GM21737 (cell line): Measurements from ENCODE around the gene LRCH4.

Experiments
- ATAC-seq: cut with Tn5 transposase; IDR thresholded peaks from one replicate; pipeline ENCODE4 v1.9.1; 2021; ENCODE audit warnings: mild to moderate bottlenecking, moderate library complexity; ENCODE audit not compliant: unreplicated experiment

The LRCH4 gene

DNA sequence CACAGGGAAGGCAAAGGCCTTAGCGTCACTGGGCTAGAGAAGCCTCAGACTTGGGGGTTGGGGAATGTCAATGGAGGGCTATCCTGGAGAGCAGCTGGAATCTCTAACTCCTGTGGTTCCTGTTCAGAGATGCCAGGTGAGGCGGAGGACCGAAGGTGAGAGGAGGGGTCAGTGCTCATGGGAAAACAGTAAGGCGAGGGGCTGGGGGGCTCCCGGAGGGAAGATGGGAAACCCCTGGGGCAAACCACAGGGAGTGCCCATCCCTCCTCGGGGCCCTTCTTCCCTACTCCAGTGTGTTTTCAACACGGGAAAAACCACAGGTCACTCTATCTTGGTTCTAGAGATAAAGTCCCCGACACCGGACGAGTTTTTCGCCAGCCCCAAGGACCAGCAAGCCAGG lies 3.3 kb downstream of the LRCH4 start:
- no peak for ATAC-seq

DNA sequence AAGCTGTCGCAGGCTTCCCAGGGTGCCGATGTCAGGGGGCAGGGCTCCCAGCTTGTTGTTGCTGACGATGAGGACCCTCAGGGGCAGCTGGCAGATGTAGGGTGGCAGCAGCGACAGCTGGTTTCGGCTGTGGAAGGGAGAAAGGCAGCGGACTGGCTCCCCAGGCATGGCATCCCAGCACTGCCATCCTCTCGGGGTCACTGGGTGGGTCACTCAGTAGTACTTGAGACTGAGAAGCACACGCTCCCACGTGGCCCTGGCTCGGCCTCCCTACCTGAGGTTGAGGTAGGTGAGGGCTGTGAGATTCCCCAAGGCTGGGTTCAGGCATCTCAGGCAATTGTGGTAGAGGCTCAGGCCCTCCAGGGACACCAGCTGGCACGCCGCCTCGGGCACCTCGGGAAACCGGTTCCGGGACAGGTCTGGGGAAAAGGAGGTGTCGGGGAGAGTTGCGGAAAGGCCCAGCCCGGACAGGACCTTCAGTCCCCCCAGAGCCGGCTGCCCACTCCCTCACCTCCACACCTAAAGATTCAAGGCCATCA lies 3.8 kb downstream of the LRCH4 start:
- no peak for ATAC-seq

DNA sequence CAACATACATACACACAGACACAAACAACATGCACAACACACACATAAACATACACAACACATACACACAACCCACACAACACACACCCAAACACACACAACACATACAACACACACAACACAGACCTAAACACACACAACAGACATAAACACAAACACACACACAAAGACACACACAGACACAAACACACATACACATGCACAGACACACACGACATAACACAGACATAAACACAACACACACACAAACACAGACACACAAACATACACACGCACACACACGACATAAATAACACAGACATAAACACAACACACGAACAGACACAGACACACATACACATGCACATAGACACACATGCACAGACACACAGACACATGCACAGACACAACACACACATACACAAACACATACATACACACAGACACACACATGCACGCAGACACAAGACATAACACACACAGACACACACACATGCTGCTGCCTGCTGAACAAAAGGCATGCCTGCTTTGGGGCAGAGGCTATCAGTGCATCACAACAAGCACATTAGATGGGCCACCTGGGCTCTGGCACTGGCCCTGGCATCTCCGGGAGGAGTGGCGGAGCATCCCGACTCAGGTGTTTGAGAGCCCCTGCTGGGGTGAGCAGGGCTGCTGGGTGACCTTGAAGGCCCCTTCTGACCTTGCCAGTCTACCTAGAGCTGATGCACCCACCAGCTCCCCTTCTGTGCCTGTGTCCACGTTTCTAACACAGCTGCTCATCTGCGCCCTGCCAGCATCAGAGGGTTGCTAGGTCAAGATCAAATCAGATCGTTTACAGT lies 5.3 kb downstream of the LRCH4 start:
- no peak for ATAC-seq

DNA sequence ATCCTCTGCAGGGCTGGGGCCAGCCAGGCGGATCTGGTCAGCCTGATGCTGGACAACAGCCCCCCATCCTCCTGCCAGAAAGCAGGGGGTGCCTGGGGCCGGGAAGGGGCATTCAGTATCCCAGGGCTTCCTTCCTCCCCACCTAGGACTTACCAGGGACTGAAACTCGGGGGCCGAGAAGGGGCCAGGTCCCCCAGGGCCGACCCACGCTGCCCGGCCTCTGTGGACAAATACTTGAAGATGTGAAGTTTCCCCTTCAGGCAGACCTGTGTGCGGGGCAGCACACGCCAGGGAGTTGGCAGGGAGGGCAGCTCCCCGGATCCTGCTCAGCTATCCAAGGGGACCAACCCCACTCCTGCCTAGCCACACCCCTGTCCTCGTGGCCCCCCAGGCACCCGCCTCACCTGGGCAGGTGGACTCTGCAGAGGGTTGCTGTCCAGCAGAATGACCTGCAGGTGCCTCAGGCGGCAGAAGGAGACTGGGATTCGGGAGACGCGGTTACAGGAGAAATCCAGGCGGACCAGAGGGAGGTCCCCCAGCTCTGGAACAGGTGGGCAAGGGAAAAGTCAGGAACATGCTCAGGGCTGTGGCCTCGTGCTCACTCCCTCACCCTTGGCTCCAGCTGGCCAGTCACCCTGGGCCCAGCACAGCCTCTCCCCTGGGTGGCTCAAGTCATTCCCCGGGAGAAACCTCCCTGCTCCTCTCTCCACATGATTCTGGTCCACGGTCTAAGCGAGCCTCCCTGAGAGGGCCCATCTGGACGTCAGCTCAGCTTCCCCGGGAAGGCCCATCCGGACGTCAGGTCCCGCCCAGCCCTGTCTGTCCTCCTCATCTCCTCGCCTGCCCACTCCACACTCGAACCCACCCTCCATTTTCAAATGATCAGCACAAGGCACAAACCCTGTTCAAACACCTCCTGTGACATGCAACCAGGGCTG lies 7.4 kb downstream of the LRCH4 start:
- no peak for ATAC-seq

DNA sequence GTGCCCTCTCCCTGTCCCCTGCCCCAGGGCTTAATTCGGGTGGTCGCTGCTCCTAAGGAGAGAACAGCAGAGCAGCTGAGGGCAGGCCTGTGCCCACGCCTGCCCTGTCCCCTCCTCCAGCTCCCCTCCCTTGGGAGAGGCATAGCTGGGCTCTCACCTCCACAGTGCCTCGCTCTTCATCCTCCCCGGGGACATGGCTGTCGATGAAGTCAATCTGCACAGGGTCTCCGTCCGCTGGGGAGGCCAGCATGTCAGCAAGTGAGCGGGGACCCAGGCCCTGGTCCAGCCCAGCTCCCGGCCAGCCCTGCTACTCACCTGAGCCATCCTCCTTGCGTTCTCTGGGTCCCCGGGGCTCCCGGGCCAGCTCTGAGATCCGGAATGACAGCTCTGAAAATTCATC lies 8.4 kb downstream of the LRCH4 start:
- no peak for ATAC-seq

DNA sequence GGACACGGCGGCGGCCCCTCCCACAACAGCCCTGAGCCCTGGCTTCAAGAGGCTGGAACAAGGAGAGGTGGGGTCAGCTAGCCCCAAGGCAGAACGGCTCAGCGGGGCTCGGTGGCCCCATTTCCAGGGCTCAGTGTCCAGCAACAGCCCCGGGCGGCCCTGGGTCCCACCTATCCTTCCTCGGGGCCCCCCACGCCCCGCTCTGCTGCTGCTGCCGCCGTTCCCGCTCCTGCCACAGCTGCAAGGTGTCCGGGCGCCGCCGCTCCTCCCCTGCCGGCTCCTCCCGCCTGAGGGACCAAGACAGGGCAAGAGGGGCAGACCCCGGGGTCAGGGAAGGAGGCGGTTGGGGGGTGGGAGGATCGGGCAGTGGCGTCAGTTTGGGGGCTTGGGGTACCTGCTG lies 8.8 kb downstream of the LRCH4 start:
- ATAC-seq, result no peak

DNA sequence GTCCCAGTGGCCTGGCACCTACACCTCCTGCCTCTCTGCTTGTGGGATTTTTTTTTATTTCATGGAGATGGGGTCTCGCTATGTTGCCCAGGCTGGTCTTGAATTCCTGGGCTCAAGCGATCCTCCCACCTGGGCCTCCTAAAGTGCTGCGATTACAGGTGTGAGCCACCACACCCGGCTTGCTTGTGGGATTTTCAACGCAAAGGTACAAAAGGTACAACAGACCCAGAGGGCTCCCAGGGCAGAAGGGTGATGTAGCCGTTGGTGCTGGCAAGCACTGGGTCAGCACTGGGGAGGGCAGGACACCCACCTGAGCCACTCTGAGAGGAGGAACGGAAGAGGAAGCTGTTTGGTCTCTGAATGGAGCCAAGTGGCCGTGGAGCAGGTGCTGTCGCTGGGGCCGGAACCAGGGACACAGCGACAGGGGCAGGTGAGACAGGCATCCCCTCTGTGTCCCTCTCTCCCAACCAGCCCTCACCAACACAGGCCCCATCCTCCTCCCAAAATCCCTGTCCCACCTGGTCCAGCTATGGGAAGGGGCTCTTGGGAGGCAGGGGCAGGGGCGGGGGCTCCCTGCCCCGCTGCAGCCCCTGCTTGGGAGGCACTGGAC lies 9.4 kb downstream of the LRCH4 start:
- ATAC-seq, result no peak

DNA sequence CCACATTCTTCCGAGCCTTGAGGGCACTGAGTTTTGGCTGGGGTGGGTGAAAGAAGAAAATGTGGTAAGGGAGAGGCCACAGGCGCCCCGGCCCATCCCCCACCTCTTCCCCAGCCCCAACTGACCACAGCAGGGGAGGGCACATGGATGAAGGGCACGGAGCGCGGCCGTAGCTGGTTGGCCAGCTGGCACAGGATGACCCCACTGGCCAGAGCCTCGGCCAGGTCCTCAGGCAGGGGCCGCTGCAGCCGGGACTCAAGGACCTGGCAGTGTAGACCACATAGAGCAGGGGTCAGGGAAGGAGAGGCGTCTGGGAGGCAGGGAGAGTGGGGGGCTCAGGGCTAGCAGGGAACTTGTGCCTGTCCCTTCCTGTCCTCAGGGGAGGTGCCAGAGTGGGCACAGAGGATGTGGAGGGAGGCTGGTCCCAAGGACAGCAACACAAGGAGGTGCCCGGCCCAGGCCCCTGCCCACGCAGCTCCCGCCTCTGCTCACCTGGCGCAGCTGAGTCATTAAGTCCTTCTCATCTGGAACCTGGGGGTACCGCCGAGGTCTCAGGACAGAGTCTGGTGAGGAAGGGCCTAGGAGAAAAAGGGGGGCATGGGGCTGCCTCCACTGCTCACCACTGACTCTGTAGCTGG lies 10.1 kb downstream of the LRCH4 start:
- no peak for ATAC-seq

DNA sequence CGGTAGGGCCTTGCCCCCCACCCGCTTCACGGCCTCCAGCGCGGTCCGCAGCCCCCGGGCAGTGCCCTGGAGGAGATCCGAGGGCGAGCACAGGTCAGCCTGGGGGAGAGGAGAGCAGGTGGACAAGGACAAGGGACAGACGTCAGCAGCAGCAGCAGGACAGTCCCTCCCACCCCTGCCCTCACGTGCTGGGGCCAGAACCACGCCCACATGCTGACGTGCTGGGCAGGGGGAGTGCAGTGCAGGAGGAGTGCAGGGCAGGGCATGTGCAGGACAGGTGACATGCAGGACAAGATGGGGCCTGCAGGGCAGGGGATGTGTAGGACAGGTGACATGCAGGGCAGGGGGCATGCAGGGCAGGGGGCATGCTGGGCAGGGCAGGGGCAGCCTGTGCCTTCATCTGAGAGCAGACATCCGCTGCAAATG lies 10.7 kb downstream of the LRCH4 start:
- ATAC-seq, result no peak

DNA sequence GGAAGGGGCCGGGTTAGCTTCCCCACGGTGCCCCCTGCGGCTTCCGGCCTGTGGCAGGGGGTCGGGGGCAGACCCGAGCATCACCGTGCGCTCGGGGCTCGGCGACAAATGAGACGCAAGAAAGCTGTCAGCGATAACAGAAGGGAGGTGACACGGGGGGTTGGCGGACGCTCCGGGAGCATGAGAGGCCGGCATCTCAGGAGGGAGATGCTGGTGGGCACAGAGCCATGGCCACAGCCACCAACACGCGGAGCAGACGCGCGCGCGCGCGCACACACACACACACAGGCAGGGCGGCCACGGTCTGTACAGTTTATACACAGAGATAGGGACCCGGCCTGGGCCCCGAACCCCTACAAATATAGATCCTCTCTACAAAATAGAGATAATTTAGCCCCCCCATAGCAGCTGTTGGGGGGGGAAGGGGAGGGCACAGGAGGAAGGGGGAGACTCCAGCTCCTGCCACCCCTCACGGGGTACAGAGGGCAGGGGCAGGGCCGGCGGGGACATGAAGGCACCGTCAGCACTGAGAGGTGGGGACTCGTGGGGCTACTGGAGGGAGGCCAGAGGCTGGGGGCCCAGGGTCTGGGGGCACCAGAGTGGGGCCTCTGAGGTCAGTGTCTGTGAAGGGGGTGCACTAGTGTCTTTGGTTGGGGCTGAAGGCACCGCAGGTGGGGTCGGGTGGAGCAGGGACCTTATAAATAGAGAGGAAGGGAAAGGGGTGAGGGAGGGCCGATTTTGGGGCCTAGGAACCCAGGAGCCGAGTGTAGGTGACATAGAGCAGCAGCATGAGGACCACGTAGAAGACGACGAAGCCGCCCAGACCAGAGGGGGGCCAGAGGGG lies 11.3 kb downstream of the LRCH4 start:
- no peak for ATAC-seq

DNA sequence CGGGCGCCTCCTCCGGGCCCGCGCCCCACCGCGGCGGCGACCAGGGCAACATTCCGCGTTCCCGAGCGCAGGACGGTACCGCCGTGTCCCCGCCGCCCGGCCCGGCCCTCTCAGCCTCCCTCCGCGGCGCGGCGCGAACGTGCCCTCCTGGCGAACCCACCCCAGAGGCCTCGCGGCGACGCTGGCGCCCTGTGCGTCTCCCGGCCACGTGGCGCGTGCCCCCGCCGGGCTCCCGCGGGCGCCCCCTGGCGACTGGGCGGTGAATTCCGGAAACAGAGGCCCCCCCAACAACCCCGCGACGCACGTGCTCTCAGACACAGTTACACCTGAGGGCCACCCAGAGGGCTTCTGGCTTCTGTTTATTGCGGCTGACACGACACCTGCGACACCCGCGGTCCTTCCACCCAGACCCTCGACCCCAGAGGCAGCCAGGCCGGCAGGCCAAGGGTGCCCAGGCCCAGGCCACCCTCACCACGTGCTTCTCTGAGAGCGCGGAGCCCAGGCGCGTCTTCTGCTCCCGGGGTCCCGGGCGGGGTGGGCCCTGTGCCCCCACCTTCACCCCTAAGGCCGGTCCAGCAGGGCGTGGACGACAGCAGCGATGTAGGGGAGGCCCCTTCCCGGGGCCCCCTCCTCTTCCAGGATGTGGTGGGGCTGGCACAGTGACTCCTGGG lies 12.1 kb downstream of the LRCH4 start, which contains the start of gene SAP25:
Gene SAP25 (minus strand): TSS at position 210 of the 671 bp plus-strand sequence. CDS start 158 bp downstream, at position 52.
- ATAC-seq, result no peak

DNA sequence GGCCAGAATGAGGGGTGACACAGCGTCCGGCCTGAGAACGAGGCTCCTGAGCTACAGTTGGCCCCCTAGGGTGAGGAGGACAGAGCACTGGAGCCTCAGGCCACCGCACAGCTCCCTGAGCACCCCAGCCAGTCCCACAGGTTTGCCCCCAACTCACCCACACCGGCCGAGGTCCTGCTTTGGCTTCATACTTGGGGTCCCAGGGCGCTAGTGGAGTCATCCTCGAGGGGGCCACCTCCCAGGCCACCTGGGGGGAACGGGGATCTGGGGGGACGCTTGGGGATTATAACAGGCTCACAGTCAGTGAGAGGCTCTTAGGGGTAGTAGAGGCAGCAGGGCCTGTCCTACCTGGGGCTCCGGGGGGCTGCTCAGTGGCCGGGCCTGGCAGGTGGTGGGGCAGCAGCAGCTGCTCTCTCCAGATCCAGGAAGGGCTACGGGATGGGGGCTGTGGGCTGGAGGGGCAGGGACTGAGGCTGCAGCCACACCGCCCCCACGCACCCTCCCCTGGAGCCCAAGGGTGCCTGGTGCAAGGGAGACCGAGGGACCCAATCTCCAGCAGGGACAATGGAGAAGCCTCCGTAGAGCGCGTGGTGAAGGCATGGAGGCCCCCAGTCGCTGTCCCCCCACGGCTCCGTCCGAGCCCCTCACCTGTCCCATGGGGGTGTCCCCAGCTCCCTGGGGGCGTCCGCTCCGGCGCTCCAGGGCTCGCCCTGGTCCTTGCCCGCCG lies 12.8 kb downstream of the LRCH4 start:
- no peak for ATAC-seq

DNA sequence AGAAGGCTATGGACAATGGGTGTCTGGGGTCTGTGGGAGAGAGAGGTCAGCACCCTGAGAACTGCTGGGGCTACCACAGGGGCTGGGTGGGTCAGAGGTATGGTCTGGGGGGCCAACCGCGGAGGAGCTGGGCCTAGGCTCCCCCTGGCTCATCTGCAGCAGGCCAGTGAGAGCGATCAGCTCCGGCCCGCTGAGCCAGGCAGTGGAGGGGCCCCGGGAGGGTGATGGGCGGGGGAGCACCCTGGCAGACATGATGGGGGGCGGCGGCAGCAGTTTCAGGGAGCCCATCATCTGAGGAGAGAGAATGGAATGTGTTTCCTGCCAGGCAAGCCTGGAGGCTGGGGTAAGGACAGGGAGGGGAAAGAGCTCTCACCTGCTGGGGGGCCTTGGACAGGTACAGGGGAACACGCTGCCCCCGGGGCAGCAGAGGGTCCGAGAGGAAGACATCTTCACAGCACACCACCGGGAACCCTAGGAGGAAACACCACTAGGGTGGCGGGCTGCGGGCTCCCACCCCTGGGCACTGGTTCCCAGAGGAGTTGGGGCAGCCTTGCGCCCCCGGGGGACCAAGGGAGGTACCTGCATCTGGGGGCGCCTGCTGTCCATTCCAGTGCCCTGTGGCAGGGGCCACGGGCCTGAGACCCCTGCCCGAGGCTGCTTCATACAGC lies 13.5 kb downstream of the LRCH4 start:
- ATAC-seq, result no peak

DNA sequence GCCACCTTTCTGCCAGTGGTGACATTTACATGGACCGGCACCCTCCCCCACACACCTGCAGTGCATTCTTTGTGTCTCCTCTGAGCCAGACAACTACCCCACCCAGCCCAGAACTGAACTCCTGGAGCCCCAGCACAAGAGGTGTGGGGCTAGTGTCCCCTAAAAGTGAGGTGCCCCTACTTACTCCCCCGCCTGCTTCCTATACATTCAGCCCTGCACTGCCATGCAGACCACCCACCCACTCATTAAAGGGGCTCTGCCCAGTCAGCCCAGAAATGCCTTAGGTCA lies 14.2 kb downstream of the LRCH4 start:
- no peak for ATAC-seq

DNA sequence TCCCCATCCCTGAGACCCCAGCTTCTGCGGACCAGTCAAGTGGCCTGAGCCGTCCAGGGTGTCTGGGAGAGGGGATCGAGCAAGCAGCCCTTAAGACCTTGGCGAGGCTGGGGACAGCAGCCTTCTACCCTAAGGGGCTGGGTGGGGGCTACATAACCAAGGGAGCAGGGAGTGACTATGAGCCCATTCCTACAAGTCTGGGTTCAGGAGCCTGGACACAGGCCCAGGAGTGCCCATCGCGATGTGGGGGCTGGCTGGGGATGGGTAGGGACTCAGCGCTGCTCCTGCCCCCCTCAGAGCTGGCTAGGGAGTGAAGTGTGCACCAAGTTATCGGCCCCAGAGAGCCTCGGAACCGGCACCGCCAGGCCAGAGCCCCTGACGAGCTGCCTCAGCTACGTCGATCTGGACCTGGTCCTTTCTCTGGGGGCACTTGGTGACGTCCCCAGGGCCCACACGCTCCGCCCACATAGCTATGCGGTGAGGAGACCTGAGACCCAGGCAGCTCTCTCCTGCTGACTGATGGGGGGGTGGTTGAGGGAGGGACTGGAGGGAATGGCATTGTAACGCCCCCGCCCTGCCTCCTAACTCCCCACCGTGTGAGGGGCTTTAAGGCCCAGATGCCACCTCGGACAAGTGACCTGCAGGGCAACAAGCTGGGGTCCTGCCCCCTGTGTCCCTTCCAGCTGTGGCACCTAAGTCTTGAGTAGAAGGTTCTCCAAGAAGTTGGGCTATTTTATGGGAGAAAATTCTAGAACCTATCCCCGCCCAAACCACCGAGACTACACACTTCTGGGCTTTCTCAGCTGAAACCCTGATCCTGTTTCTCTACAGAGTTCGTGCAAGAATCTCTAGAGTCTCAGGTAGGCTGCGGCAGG lies 14.7 kb downstream of the LRCH4 start:
- no peak for ATAC-seq

DNA sequence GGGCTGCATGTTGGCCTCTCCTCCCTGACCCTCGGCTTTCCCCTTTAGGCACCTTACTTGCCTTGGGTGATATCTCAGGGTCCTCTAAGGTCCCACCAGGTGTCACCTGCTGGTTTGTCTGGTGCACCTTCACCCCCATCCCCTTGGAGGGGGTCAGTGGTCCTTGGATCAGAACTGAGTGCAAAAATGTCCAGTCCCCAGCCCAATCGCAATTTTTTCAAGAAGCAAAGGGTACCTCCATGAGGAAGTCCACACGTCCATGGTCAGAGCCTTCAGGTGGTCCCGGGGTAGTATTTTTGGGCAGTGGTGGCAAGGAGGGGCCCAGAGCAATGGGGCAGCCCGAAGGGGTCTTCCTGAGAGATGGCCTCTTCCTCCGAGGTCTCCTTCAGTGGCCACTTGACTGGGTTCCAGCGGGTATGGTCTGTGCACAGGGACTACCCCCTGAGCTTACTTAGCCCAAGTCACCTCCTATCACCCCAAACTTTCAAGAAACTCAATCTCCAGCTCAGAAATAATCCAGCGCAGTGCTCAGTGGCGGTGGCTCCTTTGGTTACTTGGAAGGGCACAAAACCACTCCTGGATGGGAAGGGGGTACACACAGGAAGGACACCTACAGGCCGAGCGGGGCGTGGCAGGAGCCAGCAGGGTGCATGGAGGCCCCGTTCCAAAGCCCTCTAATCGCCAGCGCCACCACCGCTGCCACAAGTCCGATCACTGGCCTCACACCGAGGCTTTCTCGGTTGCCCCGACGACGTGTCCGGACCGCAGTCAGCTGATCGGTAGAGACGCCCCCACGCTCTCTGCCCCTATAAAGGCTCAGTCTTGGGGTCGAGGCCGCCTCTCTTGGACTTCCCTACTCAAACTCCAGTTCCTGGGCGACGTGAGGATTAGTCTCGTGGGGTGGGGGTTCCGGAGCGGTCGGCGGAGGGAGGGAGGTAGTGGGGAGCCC lies 16.8 kb downstream of the LRCH4 start:
- ATAC-seq, result peak; percentile 43
